Calu3 (cell line): Measurements from ENCODE around the gene PLEKHG5. TPM values are rescaled to one million over a fixed set of nuclear protein-coding genes. Genes with fewer than 3 reads are reported as not detected.

Experiments
- BruUV-seq: library from RNA; stranded (reverse); fragments of 400-500 nt; replicated peaks from 2 replicates; lab custom pipeline; 2021; lab: Mats Ljungman, UMichigan
- CTCF ChIA-PET: fragments of 300-600 bp; sonication (Branson Sonifier 250); formaldehyde crosslinking; loops from one replicate; lab custom pipeline; 2022; ENCODE audit warnings: antibody characterized with exemption; lab: Charles Lee
- DNase-seq: peaks from one replicate; pipeline ENCODE4 v3.0.0; 2022
- H3K27ac Mint-ChIP-seq: one replicate; pipeline ENCODE4 v1.8.0; 2022; ENCODE audit warnings: mixed read lengths; ENCODE audit not compliant: unreplicated experiment
- H3K27me3 Mint-ChIP-seq: one replicate; pipeline ENCODE4 v1.8.0; 2022; ENCODE audit warnings: mixed read lengths; ENCODE audit not compliant: unreplicated experiment
- H3K36me3 Mint-ChIP-seq: one replicate; pipeline ENCODE4 v1.8.0; 2022; ENCODE audit warnings: mild to moderate bottlenecking, moderate library complexity, mixed read lengths; ENCODE audit not compliant: insufficient read depth, unreplicated experiment
- H3K4me1 Mint-ChIP-seq: one replicate; pipeline ENCODE4 v1.8.0; 2022; ENCODE audit warnings: mild to moderate bottlenecking, low read depth, mixed read lengths; ENCODE audit not compliant: unreplicated experiment
- H3K4me3 Mint-ChIP-seq: one replicate; pipeline ENCODE4 v1.8.0; 2022; ENCODE audit warnings: mild to moderate bottlenecking, low read depth, moderate library complexity, mixed read lengths; ENCODE audit not compliant: unreplicated experiment
- H3K9me3 Mint-ChIP-seq: one replicate; pipeline ENCODE4 v1.8.0; 2022; ENCODE audit warnings: low read depth, mixed read lengths; ENCODE audit not compliant: unreplicated experiment
- CTCF ChIP-seq: fragments of 200-600 bp; IDR thresholded peaks from one replicate; pipeline ENCODE4 v1.8.0; 2022; ENCODE audit warnings: antibody characterized with exemption; ENCODE audit not compliant: unreplicated experiment
- intact Hi-C: fragments of 100-400 bp; cut with micrococcal nuclease; formaldehyde crosslinking; loops from one replicate; pipeline ENCODE4 v1.10.0; 2022; ENCODE audit not compliant: unreplicated experiment
- total RNA-seq: library from RNA; stranded (reverse); gene quantifications from 2 replicates; pipeline ENCODE4 v1.2.3, GENCODE V29; 2022

Gene PLEKHG5
- total RNA-seq, 1 experiment from 2014 or later, result 5.1 TPM

GRCh38 chr1:6501279-6501813 lies 9.9 kb upstream of the PLEKHG5 start:
- no peak for TF ChIP-seq CTCF
- DNase-seq, result no peak
- no peaks in the 10 kb centered on the region for H3K9me3 Mint-ChIP-seq
- H3K4me3 Mint-ChIP-seq, result no peak overlapping the region
- no TSS peak for BruUV-seq
- peaks cover 5% of the 10 kb centered on the region for H3K36me3 Mint-ChIP-seq
- CTCF ChIA-PET, result no interaction called here
- intact Hi-C loops, result no loop called here
- H3K27ac Mint-ChIP-seq, result no peak overlapping the region
- no peaks in the 10 kb centered on the region for H3K4me1 Mint-ChIP-seq
- H3K27me3 Mint-ChIP-seq, result peaks cover 58% of the 10 kb centered on the region

GRCh38 chr1:6500544-6501278 lies 9.2 kb upstream of the PLEKHG5 start:
- CTCF ChIA-PET, result interaction anchor here (0.7 kb wide), 2 partner anchors 12 to 157 kb away, joined by 3 to 4 read pairs; no protein-coding TSS in a partner anchor
- Mint-ChIP-seq H3K4me1 (no peaks in the 10 kb centered on the region), H3K9me3 (no peaks in the 10 kb centered on the region), H3K27me3 (peaks cover 63% of the 10 kb centered on the region), H3K27ac (no peak overlapping the region), H3K36me3 (peaks cover 5% of the 10 kb centered on the region), H3K4me3 (no peak overlapping the region)
- TF ChIP-seq CTCF, result no peak
- BruUV-seq, result no TSS peak
- no peak for DNase-seq
- intact Hi-C loops, result no loop called here

GRCh38 chr1:6499296-6499695 lies 7.8 kb upstream of the PLEKHG5 start:
- H3K36me3 Mint-ChIP-seq, result peaks cover 8% of the 10 kb centered on the region
- no TSS peak for BruUV-seq
- no peaks in the 10 kb centered on the region for H3K9me3 Mint-ChIP-seq
- H3K4me1 Mint-ChIP-seq, result no peaks in the 10 kb centered on the region
- intact Hi-C loops, result no loop called here
- H3K27ac Mint-ChIP-seq, result no peak overlapping the region
- TF ChIP-seq CTCF, result no peak
- H3K4me3 Mint-ChIP-seq, result no peak overlapping the region
- DNase-seq, result no peak
- CTCF ChIA-PET, result no interaction called here
- peaks cover 59% of the 10 kb centered on the region for H3K27me3 Mint-ChIP-seq

GRCh38 chr1:6498576-6499111 lies 7.2 kb upstream of the PLEKHG5 start:
- BruUV-seq, result no TSS peak
- H3K27ac Mint-ChIP-seq, result no peak overlapping the region
- intact Hi-C loops, result no loop called here
- no peaks in the 10 kb centered on the region for H3K9me3 Mint-ChIP-seq
- DNase-seq, result no peak
- CTCF ChIA-PET, result no interaction called here
- H3K4me3 Mint-ChIP-seq, result no peak overlapping the region
- no peaks in the 10 kb centered on the region for H3K4me1 Mint-ChIP-seq
- H3K27me3 Mint-ChIP-seq, result peaks cover 59% of the 10 kb centered on the region
- peaks cover 5% of the 10 kb centered on the region for H3K36me3 Mint-ChIP-seq
- TF ChIP-seq CTCF, result no peak
